Activated CD8-positive, alpha-beta T cell treated with anti-CD3 and anti-CD28 coated beads for 36 hours (primary cell): ENCODE measurements around the gene AGAP2. TPM values are rescaled to one million over a fixed set of nuclear protein-coding genes. Genes with fewer than 3 reads are reported as not detected.

ENCODE experiments used
- ATAC-seq: fragments of 200-7000 bp; cut with Tn5 transposase; one replicate; pipeline ENCODE4 v1.10.0; 2021; ENCODE audit warnings: mild to moderate bottlenecking, moderate library complexity
- CTCF ChIA-PET: fragments of 350-600 bp; sonication (Branson Sonifier 250); formaldehyde crosslinking; loops from one replicate; lab custom pipeline; 2021; ENCODE audit warnings: antibody characterized with exemption; lab: Charles Lee
- POLR2A ChIA-PET: fragments of 350-600 bp; sonication (Branson Sonifier 250); formaldehyde crosslinking; loops from one replicate; lab custom pipeline; 2021; ENCODE audit warnings: antibody characterized with exemption; lab: Charles Lee
- DNase-seq: peaks from one replicate; pipeline ENCODE4 v3.0.0-alpha.2; 2020
- H3K27ac Mint-ChIP-seq: one replicate; pipeline ENCODE4 v1.8.0; 2021; ENCODE audit warnings: mild to moderate bottlenecking, mixed read lengths
- H3K27me3 Mint-ChIP-seq: one replicate; pipeline ENCODE4 v1.8.0; 2021; ENCODE audit warnings: mixed read lengths
- H3K36me3 Mint-ChIP-seq: one replicate; pipeline ENCODE4 v1.8.0; 2021; ENCODE audit warnings: low read depth, mixed read lengths
- H3K4me1 Mint-ChIP-seq: one replicate; pipeline ENCODE4 v1.8.0; 2021; ENCODE audit warnings: low read depth, mixed read lengths
- H3K4me3 Mint-ChIP-seq: one replicate; pipeline ENCODE4 v1.8.0; 2021; ENCODE audit warnings: mild to moderate bottlenecking, moderate library complexity, mixed read lengths
- H3K9me3 Mint-ChIP-seq: one replicate; pipeline ENCODE4 v1.8.0; 2021; ENCODE audit warnings: mixed read lengths
- CTCF ChIP-seq: fragments of 200-600 bp; IDR thresholded peaks from one replicate; pipeline ENCODE4 v1.8.0; 2022; ENCODE audit warnings: antibody characterized with exemption, mild to moderate bottlenecking
- intact Hi-C: fragments of 100-400 bp; cut with micrococcal nuclease; formaldehyde crosslinking; loops from one replicate; pipeline ENCODE4 v1.10.0; 2022
- total RNA-seq, 2 experiments: library from RNA; stranded (reverse); gene quantifications; one replicate each; pipeline ENCODE4 v1.2.3, GENCODE V29; 2021

The AGAP2 gene
- total RNA-seq, 2 experiments from 2014 or later = 22.4 TPM

- Mint-ChIP-seq H3K36me3 (peaks cover 21% of the 10 kb centered on the region), H3K9me3 (no peaks in the 10 kb centered on the region), H3K27me3 (no peaks in the 10 kb centered on the region), H3K4me3 (peak overlapping the region; percentile 98), H3K27ac (peak overlapping the region; percentile 93), H3K4me1 (peaks cover 49% of the 10 kb centered on the region)
- POLR2A ChIA-PET = interaction anchor here (0.8 to 2.5 kb wide), 10 partner anchors 7 to 48 kb away, joined by 3 to 11 read pairs (median 4); partner anchors contain the start of genes CDK4, CYP27B1 and OS9
- peak; percentile 90 for DNase-seq
- TF ChIP-seq CTCF = peak; percentile 68
- CTCF ChIA-PET = interaction anchor here (0.9 to 2.8 kb wide), 20 partner anchors 9 to 162 kb away, joined by 3 to 29 read pairs (median 4); partner anchors contain the start of genes B4GALNT1, CDK4, OS9 and PIP4K2C
- intact Hi-C loops = loop anchor here (2.0 kb wide), 1 partner anchor 159 kb away; no protein-coding TSS in a partner anchor
- ATAC-seq = peak; percentile 71
Measured at GRCh38 chr12:57741844-57742738, 3.5 kb upstream of the AGAP2 start.

- ChIA-PET CTCF (interaction anchor here (0.9 to 2.8 kb wide), 20 partner anchors 9 to 162 kb away, joined by 3 to 29 read pairs (median 4); partner anchors contain the start of genes B4GALNT1, CDK4, OS9 and PIP4K2C), POLR2A (interaction anchor here (0.8 to 2.5 kb wide), 10 partner anchors 8 to 42 kb away, joined by 3 to 11 read pairs (median 4); partner anchors contain the start of genes CDK4 and CYP27B1)
- Mint-ChIP-seq H3K9me3 (no peaks in the 10 kb centered on the region), H3K4me1 (peaks cover 54% of the 10 kb centered on the region), H3K4me3 (peak overlapping the region; percentile 98), H3K27ac (peak overlapping the region; percentile 93), H3K27me3 (no peaks in the 10 kb centered on the region), H3K36me3 (peaks cover 25% of the 10 kb centered on the region)
- intact Hi-C loops = no loop called here
- ATAC-seq = no peak
- no peak for TF ChIP-seq CTCF
- DNase-seq = no peak
Measured at GRCh38 chr12:57741413-57741789, 2.9 kb upstream of the AGAP2 start.

- POLR2A ChIA-PET = interaction anchor here (0.8 to 2.5 kb wide), 12 partner anchors 8 to 128 kb away, joined by 3 to 11 read pairs (median 3); partner anchors contain the start of genes CDK4 and CYP27B1
- H3K27me3 Mint-ChIP-seq = no peaks in the 10 kb centered on the region
- TF ChIP-seq CTCF = no peak
- no peaks in the 10 kb centered on the region for H3K9me3 Mint-ChIP-seq
- peak; percentile 62 for ATAC-seq
- H3K4me1 Mint-ChIP-seq = peaks cover 55% of the 10 kb centered on the region
- intact Hi-C loops = no loop called here
- peak; percentile 91 for DNase-seq
- peaks cover 25% of the 10 kb centered on the region for H3K36me3 Mint-ChIP-seq
- peak overlapping the region; percentile 93 for H3K27ac Mint-ChIP-seq
- CTCF ChIA-PET = interaction anchor here (0.9 to 2.8 kb wide), 18 partner anchors 9 to 163 kb away, joined by 3 to 29 read pairs (median 4); partner anchors contain the start of genes B4GALNT1, CDK4 and OS9
- H3K4me3 Mint-ChIP-seq = peak overlapping the region; percentile 98
Measured at GRCh38 chr12:57740656-57741412, 2.3 kb upstream of the AGAP2 start.

- peak overlapping the region; percentile 98 for H3K4me3 Mint-ChIP-seq
- no peak for DNase-seq
- POLR2A ChIA-PET = interaction anchor here (0.8 to 2.5 kb wide), 5 partner anchors 11 to 127 kb away, joined by 3 to 9 read pairs (median 4); partner anchors contain the start of gene CYP27B1
- peaks cover 18% of the 10 kb centered on the region for H3K36me3 Mint-ChIP-seq
- intact Hi-C loops = no loop called here
- H3K9me3 Mint-ChIP-seq = no peaks in the 10 kb centered on the region
- CTCF ChIA-PET = interaction anchor here (1.3 to 2.8 kb wide), 2 partner anchors 17 to 156 kb away, joined by 3 to 29 read pairs; no protein-coding TSS in a partner anchor
- no peaks in the 10 kb centered on the region for H3K27me3 Mint-ChIP-seq
- no peak for ATAC-seq
- peak overlapping the region; percentile 93 for H3K27ac Mint-ChIP-seq
- H3K4me1 Mint-ChIP-seq = peaks cover 47% of the 10 kb centered on the region
- no peak for TF ChIP-seq CTCF
Measured at GRCh38 chr12:57739914-57740538, 1.5 kb upstream of the AGAP2 start.
